Left forelimb (tissue), 1 donor: ENCODE results near the gene MRPL38.
A peak's percentile ranks its signal among the peaks of the same experiment; 100 is the strongest.
"Not testable (repeated sequence)": the region's sequence is repeated elsewhere in the genome, so short reads cannot be mapped to it uniquely, and the experiment has no call there.

ENCODE experiments used
- DNase-seq: peaks from one replicate; pipeline ENCODE4 v3.0.0-alpha.2; 2018; ENCODE audit warnings: low spot score

The MRPL38 gene

DNA sequence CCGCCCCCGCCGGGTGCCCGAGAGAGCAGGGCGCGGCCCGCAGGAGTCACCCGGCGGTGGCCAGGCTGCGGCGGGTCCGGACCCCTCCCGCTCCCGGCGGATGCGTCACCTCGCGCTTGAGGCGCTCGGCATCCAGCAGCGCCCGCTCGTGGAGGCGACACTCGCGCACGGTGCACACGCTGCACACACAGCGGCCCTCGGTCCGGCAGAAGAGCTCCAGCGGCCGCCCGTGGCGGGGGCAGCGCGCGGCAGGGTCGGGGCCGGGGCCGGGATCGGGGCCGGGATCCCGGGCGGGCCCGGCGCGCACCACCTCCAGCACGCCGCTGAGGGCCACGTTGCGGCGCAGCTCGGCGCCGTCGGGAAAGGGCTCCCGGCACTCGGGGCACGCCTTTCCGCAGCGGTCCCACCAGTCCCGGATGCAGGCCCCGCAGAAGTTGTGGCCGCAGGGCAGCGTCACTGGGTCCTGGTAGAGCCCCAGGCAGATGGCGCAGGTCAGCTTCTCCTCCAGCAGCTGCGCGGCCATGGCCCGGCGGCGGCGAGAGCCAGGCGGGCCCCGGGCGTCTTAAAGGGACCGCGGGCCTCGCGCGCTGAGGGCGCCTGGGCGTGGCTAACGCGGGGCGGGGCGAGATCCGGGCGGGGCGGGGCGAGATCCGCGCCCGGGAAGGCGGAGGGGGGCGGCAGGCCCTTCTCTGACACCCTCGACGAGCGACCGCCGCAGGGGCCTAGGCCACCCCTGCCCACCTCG, 8.1 kb downstream of the MRPL38 start, which contains the start of gene TRIM65:
Gene TRIM65, minus strand, starts transcription at position 537 of the 745 bp plus-strand sequence. Its CDS starts 14 bp downstream, at position 523.
- DNase-seq, result peak; percentile 87

DNA sequence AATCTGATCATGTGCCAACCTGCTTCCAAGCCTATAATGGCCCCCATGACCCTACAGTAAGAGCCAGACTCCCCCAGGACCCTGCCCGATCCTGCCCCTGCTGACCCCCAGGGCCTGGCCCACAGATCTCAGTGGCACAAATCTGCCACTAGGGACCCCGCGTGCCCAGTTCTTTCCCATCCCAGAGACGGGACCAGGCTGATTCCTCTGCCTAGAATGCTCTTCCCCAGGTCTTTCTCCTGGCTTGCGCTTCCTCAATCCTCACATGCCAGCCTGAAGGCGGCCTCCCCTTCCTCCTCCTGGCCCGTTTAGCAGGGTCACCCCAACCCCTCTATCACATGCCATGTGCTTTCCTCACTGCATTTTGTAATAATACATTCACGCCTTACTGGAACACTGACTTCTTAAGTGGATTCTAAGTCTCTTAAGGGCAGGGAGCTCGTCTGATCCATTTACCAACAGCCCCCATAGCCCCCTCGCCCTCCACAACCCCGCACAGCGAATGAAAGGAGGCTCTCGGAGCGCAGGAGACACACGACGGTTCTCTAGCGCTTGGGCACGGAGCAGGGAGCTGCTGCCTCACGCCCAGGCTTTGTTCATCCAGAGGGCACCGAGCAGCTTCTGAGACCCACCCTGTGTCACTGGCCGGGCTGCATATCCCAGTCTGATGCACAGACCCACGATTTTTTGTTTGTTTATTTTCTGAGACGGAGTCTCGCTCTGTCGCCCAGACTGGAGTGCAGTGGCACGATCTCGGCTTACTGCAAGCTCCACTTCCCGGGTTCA, 9.1 kb downstream of the MRPL38 start:
- no peak for DNase-seq

DNA sequence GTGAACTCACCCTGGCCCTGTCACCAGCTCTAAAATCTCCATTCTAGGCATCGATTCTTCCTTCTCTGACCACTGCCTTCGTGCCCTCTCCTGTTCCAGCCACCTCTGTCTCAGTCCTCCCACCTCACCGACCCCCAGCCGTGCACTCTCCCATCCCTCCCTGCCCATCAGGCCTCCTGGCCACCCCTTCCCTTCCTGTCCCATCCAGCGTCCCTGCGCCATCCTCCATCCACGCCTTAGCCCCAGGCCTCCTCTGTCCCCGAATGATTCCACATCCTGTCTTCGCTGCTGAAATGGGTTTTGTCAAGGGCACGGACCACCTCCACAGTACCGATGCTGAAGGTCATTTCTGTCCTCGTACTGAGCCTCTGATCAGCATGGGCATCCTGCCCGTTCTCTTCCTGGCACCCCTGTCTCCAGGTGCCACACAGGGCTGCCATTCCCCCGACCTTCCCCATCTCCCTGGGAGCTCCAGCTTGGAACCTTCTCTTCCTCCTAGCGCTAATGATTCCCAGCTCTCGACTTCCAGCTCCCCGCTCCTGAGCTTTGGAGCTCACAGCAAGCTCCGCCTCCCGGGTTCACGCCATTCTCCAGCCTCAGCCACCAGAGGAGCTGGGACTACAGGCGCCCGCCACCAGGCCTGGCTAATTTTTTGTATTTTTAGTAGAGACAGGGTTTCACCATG, 10.5 kb downstream of the MRPL38 start:
- no peak for DNase-seq

DNA sequence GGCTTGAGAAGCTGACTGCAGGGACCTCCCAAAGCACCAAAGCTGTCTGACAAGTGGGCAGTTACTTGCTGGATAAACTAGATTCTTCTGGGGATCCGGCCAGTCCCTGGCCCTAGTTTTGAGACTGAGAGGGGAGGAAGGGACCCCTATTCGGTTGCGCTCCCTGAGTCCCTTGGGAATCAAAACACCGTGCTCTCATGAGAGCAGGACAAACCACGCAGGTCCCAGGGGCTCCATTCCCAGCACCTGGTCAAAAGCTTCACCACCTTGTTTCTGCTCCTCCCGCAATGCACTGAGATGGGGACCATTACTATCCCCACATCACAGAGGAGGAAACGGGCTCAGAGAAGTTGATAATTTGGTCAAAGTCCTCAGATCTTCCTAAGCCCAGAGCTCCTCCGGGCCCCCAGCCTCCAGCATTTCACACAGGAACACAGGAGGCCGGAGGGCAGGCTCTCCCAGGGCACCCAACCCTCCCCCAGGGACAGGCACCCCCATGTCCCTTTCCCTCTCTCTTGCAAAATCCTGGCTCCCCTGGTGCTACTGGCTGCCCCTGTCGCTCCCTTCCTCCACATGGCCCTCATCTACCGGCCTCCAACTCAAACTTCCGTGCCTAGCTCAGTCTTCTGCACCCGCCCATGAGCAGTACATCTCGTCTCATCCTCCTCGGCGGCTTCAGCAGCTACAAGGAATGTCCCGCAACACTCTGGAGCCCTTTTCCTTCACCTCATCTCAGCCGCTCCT, 11.2 kb downstream of the MRPL38 start:
- DNase-seq, result no peak

DNA sequence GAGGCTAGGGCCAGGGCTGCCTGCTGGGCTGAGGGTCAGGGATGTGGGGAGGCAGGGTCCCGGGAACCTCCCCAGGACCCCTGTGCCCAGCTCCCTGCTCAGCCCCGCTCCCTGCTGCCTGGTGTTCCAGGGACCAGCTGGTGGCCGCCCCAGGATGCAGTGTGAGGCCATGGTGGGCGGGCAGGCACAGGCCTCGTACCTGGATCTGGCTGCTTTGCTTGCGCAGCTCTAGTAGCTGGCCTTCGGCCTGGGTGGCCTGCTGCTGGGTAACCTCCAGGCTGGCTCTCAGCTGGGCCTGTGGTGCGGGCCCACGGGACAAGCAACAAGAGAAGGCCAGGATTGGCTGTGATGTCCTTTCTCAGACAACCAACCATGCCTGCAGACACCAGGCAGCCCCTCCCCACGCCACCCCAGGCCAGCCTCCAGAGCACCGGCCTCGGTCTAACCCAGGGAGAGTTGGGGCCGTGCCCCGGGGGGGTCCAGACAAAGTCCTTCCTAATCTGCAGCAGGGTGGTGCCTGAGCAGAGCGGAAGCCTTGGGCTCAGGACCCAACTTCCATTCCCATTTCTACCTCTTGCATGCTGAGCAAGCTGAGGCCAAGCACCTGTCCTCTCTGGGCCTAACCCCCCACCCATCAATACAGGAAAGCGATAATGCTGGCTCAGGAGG, 12.0 kb downstream of the MRPL38 start:
- DNase-seq, result no peak

GRCh38 chr17:75891605-75892555, 12.8 kb downstream of the MRPL38 start:
- no peak for DNase-seq

GRCh38 chr17:75891022-75891604, 13.6 kb downstream of the MRPL38 start:
- DNase-seq, result no peak

DNA sequence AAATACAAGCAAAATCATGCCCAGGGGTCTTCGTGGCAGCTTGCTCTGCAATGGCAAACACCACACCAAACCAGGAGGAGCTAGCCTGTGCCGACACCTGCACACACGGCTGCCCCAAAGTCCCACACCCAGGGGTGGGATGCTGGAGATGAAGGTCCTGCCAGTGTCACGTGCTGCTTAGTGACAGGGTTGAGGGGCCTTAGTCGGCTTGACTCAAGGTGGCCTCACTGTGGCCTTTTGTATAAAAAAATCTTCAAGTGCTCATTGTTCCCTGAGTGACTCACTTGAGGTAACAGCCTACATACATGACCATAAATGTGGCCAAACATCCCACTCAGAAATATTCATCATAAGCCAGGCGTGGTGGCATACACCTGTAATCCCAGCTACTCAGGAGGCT, 15.2 kb downstream of the MRPL38 start:
- no peak for DNase-seq

GRCh38 chr17:75888484-75888883, 16.2 kb downstream of the MRPL38 start:
- DNase-seq, result no peak

DNA sequence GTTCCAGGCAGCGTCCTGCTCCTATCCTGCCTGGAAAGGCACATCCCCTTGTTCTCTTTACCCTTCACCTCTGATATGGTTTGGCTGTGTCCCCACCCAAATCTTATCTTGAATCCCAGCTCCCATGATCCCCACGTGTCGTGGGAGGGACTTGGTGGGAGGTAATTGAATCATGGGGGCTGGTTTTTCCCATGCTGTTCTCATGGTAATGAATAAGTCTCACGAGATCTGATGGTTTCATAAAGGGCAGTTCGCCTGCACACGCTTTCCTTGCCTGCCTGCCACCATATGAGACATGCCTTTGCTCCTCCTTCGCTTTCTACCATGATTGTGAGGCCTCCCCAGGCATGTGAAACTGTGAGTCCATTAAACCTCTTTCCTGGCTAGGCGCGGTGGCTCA, 18.8 kb downstream of the MRPL38 start:
- DNase-seq, result not testable (repeated sequence)

- no peak for DNase-seq
Observed at GRCh38 chr17:75885431-75885830, 19.3 kb downstream of the MRPL38 start.

GRCh38 chr17:75881678-75882454, 22.8 kb downstream of the MRPL38 start:
- DNase-seq, result no peak

- DNase-seq, result no peak
Observed at GRCh38 chr17:75880266-75880665, 24.4 kb downstream of the MRPL38 start.

DNA sequence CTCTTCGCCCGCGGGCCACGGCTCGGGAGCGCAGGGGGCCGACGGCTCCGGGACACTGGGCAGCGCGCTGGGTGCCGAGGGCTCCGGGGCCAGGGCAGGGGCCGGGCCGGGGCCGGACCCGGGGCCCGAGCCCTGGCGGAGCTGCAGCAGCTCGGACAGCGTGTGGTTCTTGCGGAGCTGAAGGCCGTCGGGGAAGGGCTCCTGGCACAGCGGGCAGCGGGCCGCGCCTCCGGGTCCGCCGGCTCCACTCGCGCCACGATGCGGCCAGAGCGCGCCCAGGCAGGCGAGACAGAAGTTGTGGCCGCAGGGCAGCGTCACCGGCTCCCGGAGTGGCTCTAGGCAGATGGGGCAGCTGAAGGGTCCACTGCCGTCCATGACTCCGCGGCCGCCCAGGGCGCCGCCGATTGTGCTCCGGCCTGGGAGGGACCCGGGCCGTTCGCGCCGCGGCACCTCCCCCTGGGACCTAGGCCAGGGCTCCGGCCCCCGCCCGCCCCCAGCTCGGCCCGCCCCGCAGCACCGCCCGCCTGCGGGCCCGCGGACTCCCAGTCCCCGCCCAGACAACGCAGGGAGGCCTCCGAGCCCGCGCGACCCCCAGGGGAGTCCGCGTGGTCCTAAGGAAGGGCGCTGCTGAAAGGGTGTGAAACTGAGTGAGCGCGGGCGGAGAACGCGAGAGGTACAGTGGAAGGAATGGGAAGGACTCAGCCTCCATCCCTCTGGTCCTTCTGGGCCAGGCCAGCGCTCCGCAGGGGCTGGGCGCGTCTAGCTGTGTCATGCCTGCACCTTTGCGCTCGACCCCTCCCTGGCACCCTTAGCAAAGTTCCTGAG, 26.3 kb downstream of the MRPL38 start, which contains the start of gene TRIM47:
Gene TRIM47, minus strand, starts transcription at position 408 of the 825 bp plus-strand sequence. Its CDS starts 33 bp downstream, at position 375.
- peak; percentile 88 for DNase-seq

- peak; percentile 77 for DNase-seq
Observed at GRCh38 chr17:75877752-75878173, 26.9 kb downstream of the MRPL38 start.

DNA sequence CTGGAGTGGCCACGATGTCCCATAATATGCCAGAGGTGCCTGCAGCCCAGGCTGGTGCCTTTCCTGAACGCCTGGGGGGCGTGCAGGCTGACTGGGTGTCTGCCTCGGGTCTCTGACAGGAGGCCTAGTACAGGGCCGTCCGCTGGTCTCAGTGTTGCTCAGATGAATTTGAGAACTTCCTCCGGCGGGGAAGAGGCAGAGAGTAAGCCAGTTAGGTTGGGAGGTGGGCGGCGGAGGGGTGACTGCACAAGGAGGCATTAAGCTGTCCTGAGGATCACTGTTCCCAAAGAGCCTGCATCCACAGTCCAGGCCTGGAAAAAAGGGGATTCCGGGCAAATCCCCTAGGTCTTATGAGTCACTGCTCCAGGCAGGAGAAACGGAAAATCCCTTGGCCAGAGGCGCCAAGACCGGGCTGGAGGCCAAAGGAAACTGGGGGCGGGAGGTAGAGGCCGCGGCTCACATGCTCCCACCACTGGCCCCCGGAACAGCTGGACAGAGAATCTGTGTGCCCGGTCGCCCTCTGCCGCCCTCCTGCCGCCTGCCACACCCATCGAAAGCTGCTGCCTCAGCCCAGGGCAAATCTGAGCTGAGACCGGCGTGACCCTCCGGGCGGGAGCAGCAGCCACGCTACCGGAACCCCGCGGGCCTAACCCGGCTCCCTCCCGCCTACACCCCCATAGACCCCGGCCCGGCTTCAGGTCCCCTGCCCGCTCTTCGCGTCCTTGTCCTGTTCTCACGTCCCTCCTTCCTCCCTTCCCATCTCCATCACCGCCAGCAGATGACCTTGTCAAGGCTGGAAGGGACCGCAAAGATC, 27.5 kb downstream of the MRPL38 start:
- peak; percentile 97 for DNase-seq
